Breast epithelium (tissue), 4 donors: Measurements from ENCODE around the gene TRIM28. TPM values are rescaled to one million over a fixed set of nuclear protein-coding genes. Genes with fewer than 3 reads are reported as not detected.

Experiments used
- DNase-seq, 2 donors: peaks; one replicate each; pipeline ENCODE4 v3.0.0-alpha.2; 2019; ENCODE audit warnings: low spot score in 2 of 2
- H3K27ac ChIP-seq, 2 donors: fragments of 200-600 bp; sonication (generic) in 1 of 2; one replicate each; pipeline ENCODE4 v1.5.1; 2016 to 2019; ENCODE audit warnings: mild to moderate bottlenecking in 1 of 2
- H3K27me3 ChIP-seq, 2 donors: fragments of 200-600 bp; sonication (generic) in 1 of 2; one replicate each; pipeline versions ENCODE4 v1.5.1 to v1.6.0; 2017 to 2019; ENCODE audit warnings: control low read depth in 1 of 2, mild to moderate bottlenecking in 1 of 2
- H3K36me3 ChIP-seq: fragments of 200-600 bp; one replicate; pipeline ENCODE4 v1.5.1; 2019
- H3K4me1 ChIP-seq, 2 donors: fragments of 200-600 bp; sonication (generic); one replicate each; pipeline ENCODE4 v1.5.1; 2016 to 2019; ENCODE audit warnings: control low read depth in 1 of 2
- H3K4me3 ChIP-seq, 3 donors: fragments of 200-600 bp; sonication (generic); 1 replicate in 2 of 3; 2 replicates in 1 of 3; pipeline ENCODE4 v1.5.1; 2016 to 2019; ENCODE audit warnings: mild to moderate bottlenecking in 3 of 3, moderate library complexity in 2 of 3
- H3K9me3 ChIP-seq, 2 donors: fragments of 200-600 bp; sonication (generic) in 1 of 2; one replicate each; pipeline ENCODE4 v1.5.1; 2016 to 2019; ENCODE audit warnings: control low read depth in 1 of 2
- POLR2A ChIP-seq: fragments of 450-650 bp; IDR thresholded peaks from one replicate; pipeline ENCODE4 v1.6.1; 2016; ENCODE audit warnings: antibody characterized with exemption, mild to moderate bottlenecking, moderate library complexity
- POLR2AphosphoS5 ChIP-seq, 3 donors: sonication (generic); formaldehyde crosslinking; IDR thresholded peaks; one replicate each; pipeline ENCODE4 v1.6.1; 2017; ENCODE audit warnings: antibody characterized with exemption in 3 of 3
- intact Hi-C: fragments of 100-400 bp; cut with DNase I; formaldehyde crosslinking; loops from one replicate; pipeline ENCODE4 v1.15.1; 2023; ENCODE audit warnings: low total_unique reads
- total RNA-seq, 3 donors: library from RNA; depleted of rRNA; stranded (reverse); fragments of >200 nt; gene quantifications; one replicate each; pipeline ENCODE4 v1.1.0, GENCODE V29; 2016
- TF ChIP-seq, protein P1 (sequence below), 3 donors: fragments of 450-650 bp; IDR thresholded peaks; one replicate each; pipeline ENCODE4 v1.5.1; 2016 to 2017; ENCODE audit warnings: antibody characterized with exemption in 3 of 3, mild to moderate bottlenecking in 3 of 3, moderate library complexity in 3 of 3

TRIM28 gene
- total RNA-seq, 3 donors from 2014 or later: 110 to 190 (median 173) TPM

DNA sequence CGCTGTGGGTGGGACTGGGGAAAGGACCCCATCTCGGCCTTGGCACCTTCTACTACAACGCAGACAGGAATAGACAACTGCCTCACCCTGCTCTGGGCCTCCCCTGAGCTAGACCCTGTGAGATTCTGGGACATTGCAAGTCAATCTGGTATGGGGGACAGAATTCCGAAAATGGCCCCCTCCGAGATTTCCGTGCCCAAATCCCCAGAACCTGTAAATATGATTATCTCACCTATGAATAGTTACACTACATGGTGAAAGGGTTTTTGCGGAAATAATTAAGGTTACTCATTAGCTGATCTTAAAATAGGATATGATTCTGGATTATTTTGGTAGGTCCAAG lies 23.6 kb upstream of the TRIM28 start:
- H3K27ac ChIP-seq: peak overlapping the region; percentile 93 to 95
- DNase-seq: no peak
- no peaks in the 10 kb centered on the region for H3K9me3 ChIP-seq
- H3K36me3 ChIP-seq: no peaks in the 10 kb centered on the region
- TF ChIP-seq POLR2A (no peak), POLR2AphosphoS5 (IDR thresholded peaks at IDR 0.05) (no peak)
- TF ChIP-seq, protein P1, sequence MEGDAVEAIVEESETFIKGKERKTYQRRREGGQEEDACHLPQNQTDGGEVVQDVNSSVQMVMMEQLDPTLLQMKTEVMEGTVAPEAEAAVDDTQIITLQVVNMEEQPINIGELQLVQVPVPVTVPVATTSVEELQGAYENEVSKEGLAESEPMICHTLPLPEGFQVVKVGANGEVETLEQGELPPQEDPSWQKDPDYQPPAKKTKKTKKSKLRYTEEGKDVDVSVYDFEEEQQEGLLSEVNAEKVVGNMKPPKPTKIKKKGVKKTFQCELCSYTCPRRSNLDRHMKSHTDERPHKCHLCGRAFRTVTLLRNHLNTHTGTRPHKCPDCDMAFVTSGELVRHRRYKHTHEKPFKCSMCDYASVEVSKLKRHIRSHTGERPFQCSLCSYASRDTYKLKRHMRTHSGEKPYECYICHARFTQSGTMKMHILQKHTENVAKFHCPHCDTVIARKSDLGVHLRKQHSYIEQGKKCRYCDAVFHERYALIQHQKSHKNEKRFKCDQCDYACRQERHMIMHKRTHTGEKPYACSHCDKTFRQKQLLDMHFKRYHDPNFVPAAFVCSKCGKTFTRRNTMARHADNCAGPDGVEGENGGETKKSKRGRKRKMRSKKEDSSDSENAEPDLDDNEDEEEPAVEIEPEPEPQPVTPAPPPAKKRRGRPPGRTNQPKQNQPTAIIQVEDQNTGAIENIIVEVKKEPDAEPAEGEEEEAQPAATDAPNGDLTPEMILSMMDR (IDR thresholded peaks at IDR 0.05): peak in 1 of 3 donors; percentile 6
- H3K4me1 ChIP-seq: peaks cover 9 to 16% of the 10 kb centered on the region in 2 donors
- intact Hi-C loops: loop anchor here (1.0 kb wide), 1 partner anchor 41 kb away; no protein-coding TSS in a partner anchor
- no peaks in the 10 kb centered on the region for H3K27me3 ChIP-seq
- H3K4me3 ChIP-seq: peak overlapping the region; percentile 82 to 93 (median 84)

- intact Hi-C loops: no loop called here
- DNase-seq: no peak
- Histone ChIP-seq H3K27ac (no peak overlapping the region), H3K9me3 (no peaks in the 10 kb centered on the region), H3K4me3 (no peak overlapping the region), H3K4me1 (peaks cover 9 to 16% of the 10 kb centered on the region in 2 donors), H3K36me3 (no peaks in the 10 kb centered on the region), H3K27me3 (no peaks in the 10 kb centered on the region)
- TF ChIP-seq POLR2AphosphoS5 (IDR thresholded peaks at IDR 0.05): no peak
- TF ChIP-seq, protein P1 (IDR thresholded peaks at IDR 0.05): no peak
- no peak for TF ChIP-seq POLR2A
Measured at GRCh38 chr19:58521651-58522050, 22.2 kb upstream of the TRIM28 start.

- DNase-seq: no peak
- H3K9me3 ChIP-seq: no peaks in the 10 kb centered on the region
- TF ChIP-seq POLR2A (no peak), POLR2AphosphoS5 (IDR thresholded peaks at IDR 0.05) (no peak)
- TF ChIP-seq, protein P1 (IDR thresholded peaks at IDR 0.05): no peak
- intact Hi-C loops: no loop called here
- peaks cover 7 to 13% of the 10 kb centered on the region in 2 donors for H3K4me1 ChIP-seq
- H3K4me3 ChIP-seq: no peak overlapping the region
- no peaks in the 10 kb centered on the region for H3K27me3 ChIP-seq
- no peak overlapping the region for H3K27ac ChIP-seq
- H3K36me3 ChIP-seq: no peaks in the 10 kb centered on the region
Measured at GRCh38 chr19:58522709-58523108, 21.2 kb upstream of the TRIM28 start.

DNA sequence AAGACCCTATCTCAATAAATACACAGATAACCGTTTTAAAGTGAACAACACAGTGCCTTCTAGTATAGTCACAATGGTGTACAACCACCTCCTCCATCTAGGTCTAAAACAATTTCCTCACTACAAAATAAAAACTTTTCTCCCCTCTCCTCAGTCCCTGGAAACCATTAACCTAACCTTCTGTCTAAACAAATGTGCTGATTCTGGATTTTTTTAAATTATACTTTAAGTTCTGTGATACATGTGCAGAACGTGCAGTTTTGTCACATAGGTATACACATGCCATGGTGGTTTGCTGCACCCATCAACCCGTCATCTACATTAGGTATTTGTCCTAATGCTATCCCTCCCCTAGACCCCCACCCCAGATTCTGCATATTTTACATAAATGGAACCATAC lies 14.5 kb upstream of the TRIM28 start:
- intact Hi-C loops: no loop called here
- no peak overlapping the region for H3K27ac ChIP-seq

GRCh38 chr19:58531034-58531840 lies 12.6 kb upstream of the TRIM28 start:
- intact Hi-C loops: no loop called here
- DNase-seq: no peak
- no peak overlapping the region for H3K4me3 ChIP-seq
- no peaks in the 10 kb centered on the region for H3K36me3 ChIP-seq
- no peaks in the 10 kb centered on the region for H3K4me1 ChIP-seq
- TF ChIP-seq, protein P1 (IDR thresholded peaks at IDR 0.05): no peak
- TF ChIP-seq POLR2AphosphoS5 (IDR thresholded peaks at IDR 0.05) (no peak), POLR2A (no peak)
- H3K9me3 ChIP-seq: no peaks in the 10 kb centered on the region
- H3K27ac ChIP-seq: no peak overlapping the region
- peaks cover 0 to 5% of the 10 kb centered on the region in 2 donors for H3K27me3 ChIP-seq

More for the DNA sequence above, 14.5 kb upstream of the TRIM28 start:
- Histone ChIP-seq H3K36me3 (no peaks in the 10 kb centered on the region), H3K4me1 (no peaks in the 10 kb centered on the region), H3K9me3 (no peaks in the 10 kb centered on the region), H3K27me3 (peaks cover 0 to 5% of the 10 kb centered on the region in 2 donors), H3K4me3 (no peak overlapping the region)
- DNase-seq: no peak
- no peak for TF ChIP-seq POLR2A
- TF ChIP-seq, protein P1 (IDR thresholded peaks at IDR 0.05): no peak
- no peak for TF ChIP-seq POLR2AphosphoS5 (IDR thresholded peaks at IDR 0.05)
